HEK293 (cell line): Measurements from ENCODE around the gene IRS2.

Experiments used
- CTCF ChIA-PET: fragments of 350-600 bp; formaldehyde crosslinking; extraction: SDS; loops from one replicate; lab custom pipeline; 2021; ENCODE audit warnings: antibody characterized with exemption; lab: Yijun Ruan, JAX
- POLR2A ChIA-PET: fragments of 300-600 bp; formaldehyde crosslinking; extraction: SDS; loops from one replicate; lab custom pipeline; 2020; ENCODE audit warnings: antibody characterized with exemption, inconsistent platforms; lab: Yijun Ruan, JAX
- H3K27ac ChIP-seq: fragments of 200-500 bp; sonication (Bioruptor generic); 2 replicates; pipeline ENCODE4 v1.5.1; 2014; ENCODE audit warnings: low read depth, low read length, control low read depth, inconsistent platforms; ENCODE audit errors: extremely low read depth
- H3K36me3 ChIP-seq, 2 experiments: fragments of 200-500 bp in 1 of 2; sonication (Bioruptor generic) in 1 of 2; 1 replicate in 1 of 2; 2 replicates in 1 of 2; pipeline ENCODE4 v1.5.1; 2014 to 2017; ENCODE audit warnings: inconsistent platforms in 2 of 2, low read length in 2 of 2; ENCODE audit not compliant: control insufficient read depth in 2 of 2, insufficient read depth in 1 of 2
- H3K4me1 ChIP-seq: fragments of 200-500 bp; sonication (Bioruptor generic); 2 replicates; pipeline ENCODE4 v1.5.1; 2014; ENCODE audit warnings: mild to moderate bottlenecking, low read length, inconsistent platforms; ENCODE audit not compliant: control insufficient read depth, insufficient read depth
- H3K4me3 ChIP-seq: 2 replicates; pipeline ENCODE4 v1.5.1; 2011; ENCODE audit warnings: low read depth, mild to moderate bottlenecking, control low read depth, low read length, moderate library complexity
- H3K9me3 ChIP-seq: fragments of 200-500 bp; sonication (Bioruptor generic); 2 replicates; pipeline ENCODE4 v1.5.1; 2014; ENCODE audit warnings: low read depth, low read length, inconsistent platforms; ENCODE audit not compliant: control insufficient read depth, insufficient read depth
- BCL11B ChIP-seq: fragments of 450-650 bp; formaldehyde crosslinking; IDR thresholded peaks from 2 replicates; pipeline ENCODE4 v1.5.1; 2016; ENCODE audit warnings: low read depth, missing biosample characterization, missing genetic modification characterization
- FEZF1 ChIP-seq: fragments of 450-650 bp; formaldehyde crosslinking; IDR thresholded peaks from 2 replicates; pipeline ENCODE4 v1.5.1; 2016; ENCODE audit warnings: missing biosample characterization, missing genetic modification characterization
- GLIS1 ChIP-seq: fragments of 450-650 bp; formaldehyde crosslinking; IDR thresholded peaks from 2 replicates; pipeline ENCODE4 v1.5.1; 2016; ENCODE audit warnings: missing biosample characterization, missing genetic modification characterization
- GLIS2 ChIP-seq: fragments of 450-650 bp; formaldehyde crosslinking; IDR thresholded peaks from 2 replicates; pipeline ENCODE4 v1.5.1; 2016; ENCODE audit warnings: missing biosample characterization, missing genetic modification characterization
- KLF10 ChIP-seq: fragments of 450-650 bp; IDR thresholded peaks from 2 replicates; pipeline ENCODE4 v1.5.1; 2018; ENCODE audit warnings: missing biosample characterization, mild to moderate bottlenecking, missing genetic modification characterization
- KLF16 ChIP-seq: fragments of 450-650 bp; formaldehyde crosslinking; IDR thresholded peaks from 2 replicates; pipeline ENCODE4 v1.5.1; 2017; ENCODE audit warnings: missing biosample characterization, missing genetic modification characterization
- KLF9 ChIP-seq: fragments of 450-650 bp; formaldehyde crosslinking; IDR thresholded peaks from 2 replicates; pipeline ENCODE4 v1.5.1; 2016; ENCODE audit warnings: missing biosample characterization, missing genetic modification characterization, low read depth
- PATZ1 ChIP-seq: fragments of 450-650 bp; formaldehyde crosslinking; IDR thresholded peaks from 2 replicates; pipeline ENCODE4 v1.5.1; 2016; ENCODE audit warnings: missing biosample characterization, missing genetic modification characterization
- PBX3 ChIP-seq: sonication (generic); formaldehyde crosslinking; IDR thresholded peaks from 2 replicates; pipeline ENCODE4 v1.8.1; 2022; ENCODE audit warnings: mild to moderate bottlenecking, moderate library complexity, missing genetic modification reagents
- ZBTB21 ChIP-seq: fragments of 450-650 bp; formaldehyde crosslinking; IDR thresholded peaks from 2 replicates; pipeline ENCODE4 v1.5.1; 2017; ENCODE audit warnings: missing biosample characterization, missing genetic modification characterization
- ZNF10 ChIP-seq: fragments of 450-650 bp; formaldehyde crosslinking; IDR thresholded peaks from 2 replicates; pipeline ENCODE4 v1.5.1; 2017; ENCODE audit warnings: missing biosample characterization, missing genetic modification characterization
- ZNF121 ChIP-seq: fragments of 450-650 bp; formaldehyde crosslinking; IDR thresholded peaks from 2 replicates; pipeline ENCODE4 v1.5.1; 2016; ENCODE audit warnings: missing biosample characterization, missing genetic modification characterization
- ZNF133 ChIP-seq: fragments of 450-650 bp; formaldehyde crosslinking; IDR thresholded peaks from 2 replicates; pipeline ENCODE4 v1.5.1; 2016; ENCODE audit warnings: missing biosample characterization, missing genetic modification characterization
- ZNF214 ChIP-seq: fragments of 450-650 bp; formaldehyde crosslinking; IDR thresholded peaks from 2 replicates; pipeline ENCODE4 v1.5.1; 2017; ENCODE audit warnings: missing biosample characterization, mild to moderate bottlenecking, missing genetic modification characterization, borderline replicate concordance
- ZNF248 ChIP-seq: fragments of 450-650 bp; formaldehyde crosslinking; IDR thresholded peaks from 2 replicates; pipeline ENCODE4 v1.5.1; 2017; ENCODE audit warnings: missing biosample characterization, missing genetic modification characterization
- ZNF600 ChIP-seq: fragments of 450-650 bp; formaldehyde crosslinking; IDR thresholded peaks from 2 replicates; pipeline ENCODE4 v1.5.1; 2016; ENCODE audit warnings: missing biosample characterization, missing genetic modification characterization
- ZNF704 ChIP-seq: fragments of 450-650 bp; formaldehyde crosslinking; IDR thresholded peaks from 2 replicates; pipeline ENCODE4 v1.5.1; 2016; ENCODE audit warnings: missing biosample characterization, missing genetic modification characterization
- ZSCAN5A ChIP-seq: fragments of 450-650 bp; formaldehyde crosslinking; IDR thresholded peaks from 2 replicates; pipeline ENCODE4 v1.5.1; 2016; ENCODE audit warnings: missing biosample characterization, missing genetic modification characterization
- TF ChIP-seq, protein P1 (sequence below): fragments of 450-650 bp; formaldehyde crosslinking; IDR thresholded peaks from 2 replicates; pipeline ENCODE4 v1.5.1; 2016; ENCODE audit warnings: missing biosample characterization, missing genetic modification characterization
- TF ChIP-seq, protein P2 (sequence below): fragments of 450-650 bp; formaldehyde crosslinking; IDR thresholded peaks from 2 replicates; pipeline ENCODE4 v1.5.1; 2016; ENCODE audit warnings: missing biosample characterization, missing genetic modification characterization
- TF ChIP-seq, protein P3 (sequence below): fragments of 450-650 bp; formaldehyde crosslinking; IDR thresholded peaks from 2 replicates; pipeline ENCODE4 v1.5.1; 2016; ENCODE audit warnings: missing biosample characterization, missing genetic modification characterization

Gene IRS2, protein sequence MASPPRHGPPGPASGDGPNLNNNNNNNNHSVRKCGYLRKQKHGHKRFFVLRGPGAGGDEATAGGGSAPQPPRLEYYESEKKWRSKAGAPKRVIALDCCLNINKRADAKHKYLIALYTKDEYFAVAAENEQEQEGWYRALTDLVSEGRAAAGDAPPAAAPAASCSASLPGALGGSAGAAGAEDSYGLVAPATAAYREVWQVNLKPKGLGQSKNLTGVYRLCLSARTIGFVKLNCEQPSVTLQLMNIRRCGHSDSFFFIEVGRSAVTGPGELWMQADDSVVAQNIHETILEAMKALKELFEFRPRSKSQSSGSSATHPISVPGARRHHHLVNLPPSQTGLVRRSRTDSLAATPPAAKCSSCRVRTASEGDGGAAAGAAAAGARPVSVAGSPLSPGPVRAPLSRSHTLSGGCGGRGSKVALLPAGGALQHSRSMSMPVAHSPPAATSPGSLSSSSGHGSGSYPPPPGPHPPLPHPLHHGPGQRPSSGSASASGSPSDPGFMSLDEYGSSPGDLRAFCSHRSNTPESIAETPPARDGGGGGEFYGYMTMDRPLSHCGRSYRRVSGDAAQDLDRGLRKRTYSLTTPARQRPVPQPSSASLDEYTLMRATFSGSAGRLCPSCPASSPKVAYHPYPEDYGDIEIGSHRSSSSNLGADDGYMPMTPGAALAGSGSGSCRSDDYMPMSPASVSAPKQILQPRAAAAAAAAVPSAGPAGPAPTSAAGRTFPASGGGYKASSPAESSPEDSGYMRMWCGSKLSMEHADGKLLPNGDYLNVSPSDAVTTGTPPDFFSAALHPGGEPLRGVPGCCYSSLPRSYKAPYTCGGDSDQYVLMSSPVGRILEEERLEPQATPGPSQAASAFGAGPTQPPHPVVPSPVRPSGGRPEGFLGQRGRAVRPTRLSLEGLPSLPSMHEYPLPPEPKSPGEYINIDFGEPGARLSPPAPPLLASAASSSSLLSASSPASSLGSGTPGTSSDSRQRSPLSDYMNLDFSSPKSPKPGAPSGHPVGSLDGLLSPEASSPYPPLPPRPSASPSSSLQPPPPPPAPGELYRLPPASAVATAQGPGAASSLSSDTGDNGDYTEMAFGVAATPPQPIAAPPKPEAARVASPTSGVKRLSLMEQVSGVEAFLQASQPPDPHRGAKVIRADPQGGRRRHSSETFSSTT (N-terminal part only)

DNA sequence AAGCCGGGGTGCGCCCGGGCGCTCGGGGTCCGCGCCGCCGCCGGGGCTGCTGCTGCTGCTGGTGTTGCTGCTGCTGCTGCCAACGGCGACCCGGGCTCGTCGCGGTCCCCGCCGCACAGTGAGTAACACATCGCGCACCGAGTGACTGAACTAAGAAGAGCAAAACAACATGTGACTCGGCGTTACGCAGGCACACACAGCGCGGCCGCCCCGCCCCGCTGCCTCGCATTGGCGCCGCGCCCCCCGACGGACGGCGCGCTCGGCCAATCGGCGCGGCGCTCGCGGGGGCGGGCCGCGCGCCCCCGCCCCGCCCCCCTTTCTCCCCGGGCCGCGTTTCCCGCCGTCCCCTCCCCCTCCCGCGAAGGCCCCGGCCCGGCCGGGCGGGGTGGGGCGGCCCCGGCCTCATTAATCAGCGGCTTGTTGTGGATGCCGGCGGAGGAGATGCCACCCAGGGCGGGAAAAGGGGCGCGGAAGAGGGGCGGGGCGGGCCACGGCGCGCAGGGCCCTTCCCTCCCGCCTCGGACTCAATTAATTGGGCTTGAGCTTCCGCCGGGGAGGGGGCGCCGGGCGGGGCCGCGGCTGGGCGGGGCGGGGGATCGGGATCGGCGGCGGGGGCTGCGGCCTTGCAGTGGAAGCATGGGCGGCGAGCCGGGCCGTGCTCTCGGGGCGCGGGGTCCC lies at the start of gene IRS2:
IRS2 (minus strand) TSS at position 127 of the 678 bp plus-strand sequence. CDS start 530 bp downstream, outside the sequence.
- peaks cover 13% of the 10 kb centered on the region for H3K4me1 ChIP-seq
- peak within 1 kb of the TSS; percentile 73 for H3K4me3 ChIP-seq
- no peaks in the 10 kb centered on the region for H3K9me3 ChIP-seq
- CTCF ChIA-PET, result no interaction called here
- POLR2A ChIA-PET, result no interaction called here
- peak within 1 kb of the TSS; percentile 92 for H3K27ac ChIP-seq
- peaks cover 0 to 24% of the 10 kb centered on the region in 2 experiments; a peak in 1 of 3 replicates for H3K36me3 ChIP-seq
- TF ChIP-seq PATZ1 (tag by site-specific recombination) (peak; percentile 57; the same call in 1 of the 2 replicates), PBX3 (CRISPR knock-in tag) (peak; percentile 80), ZNF214 (tag by site-specific recombination) (no peak), ZSCAN5A (no peak), BCL11B (tag by site-specific recombination) (peak; percentile 54; the same call in 1 of the 2 replicates), KLF10 (tag by site-specific recombination) (peak; percentile 95), ZNF600 (tag by site-specific recombination) (peak; percentile 22; the same call in 1 of the 2 replicates), KLF16 (no peak), ZNF704 (tag by site-specific recombination) (no peak), GLIS2 (tag by site-specific recombination) (peak; percentile 79), ZNF133 (tag by site-specific recombination) (no peak), FEZF1 (tag by site-specific recombination) (0 out of 2 replicates have a peak, but pooled peaks have one; percentile 19), ZNF248 (tag by site-specific recombination) (no peak), KLF9 (peak; percentile 70; the same call in 1 of the 2 replicates), ZNF121 (tag by site-specific recombination) (no peak), ZBTB21 (tag by site-specific recombination) (no peak), GLIS1 (tag by site-specific recombination) (peak; percentile 73), ZNF10 (no peak)
- TF ChIP-seq, protein P1, sequence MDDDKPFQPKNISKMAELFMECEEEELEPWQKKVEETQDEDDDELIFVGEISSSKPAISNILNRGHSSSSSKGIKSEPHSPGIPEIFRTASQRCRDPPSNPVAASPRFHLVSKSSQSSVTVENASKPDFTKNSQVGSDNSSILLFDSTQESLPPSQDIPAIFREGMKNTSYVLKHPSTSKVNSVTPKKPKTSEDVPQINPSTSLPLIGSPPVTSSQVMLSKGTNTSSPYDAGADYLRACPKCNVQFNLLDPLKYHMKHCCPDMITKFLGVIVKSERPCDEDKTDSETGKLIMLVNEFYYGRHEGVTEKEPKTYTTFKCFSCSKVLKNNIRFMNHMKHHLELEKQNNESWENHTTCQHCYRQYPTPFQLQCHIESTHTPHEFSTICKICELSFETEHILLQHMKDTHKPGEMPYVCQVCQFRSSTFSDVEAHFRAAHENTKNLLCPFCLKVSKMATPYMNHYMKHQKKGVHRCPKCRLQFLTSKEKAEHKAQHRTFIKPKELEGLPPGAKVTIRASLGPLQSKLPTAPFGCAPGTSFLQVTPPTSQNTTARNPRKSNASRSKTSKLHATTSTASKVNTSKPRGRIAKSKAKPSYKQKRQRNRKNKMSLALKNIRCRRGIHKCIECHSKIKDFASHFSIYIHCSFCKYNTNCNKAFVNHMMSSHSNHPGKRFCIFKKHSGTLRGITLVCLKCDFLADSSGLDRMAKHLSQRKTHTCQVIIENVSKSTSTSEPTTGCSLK (tag by site-specific recombination), result no peak
- TF ChIP-seq, protein P2, sequence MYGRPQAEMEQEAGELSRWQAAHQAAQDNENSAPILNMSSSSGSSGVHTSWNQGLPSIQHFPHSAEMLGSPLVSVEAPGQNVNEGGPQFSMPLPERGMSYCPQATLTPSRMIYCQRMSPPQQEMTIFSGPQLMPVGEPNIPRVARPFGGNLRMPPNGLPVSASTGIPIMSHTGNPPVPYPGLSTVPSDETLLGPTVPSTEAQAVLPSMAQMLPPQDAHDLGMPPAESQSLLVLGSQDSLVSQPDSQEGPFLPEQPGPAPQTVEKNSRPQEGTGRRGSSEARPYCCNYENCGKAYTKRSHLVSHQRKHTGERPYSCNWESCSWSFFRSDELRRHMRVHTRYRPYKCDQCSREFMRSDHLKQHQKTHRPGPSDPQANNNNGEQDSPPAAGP (tag by site-specific recombination), result 0 out of 2 replicates have a peak, but pooled peaks have one; percentile 53
- TF ChIP-seq, protein P3, sequence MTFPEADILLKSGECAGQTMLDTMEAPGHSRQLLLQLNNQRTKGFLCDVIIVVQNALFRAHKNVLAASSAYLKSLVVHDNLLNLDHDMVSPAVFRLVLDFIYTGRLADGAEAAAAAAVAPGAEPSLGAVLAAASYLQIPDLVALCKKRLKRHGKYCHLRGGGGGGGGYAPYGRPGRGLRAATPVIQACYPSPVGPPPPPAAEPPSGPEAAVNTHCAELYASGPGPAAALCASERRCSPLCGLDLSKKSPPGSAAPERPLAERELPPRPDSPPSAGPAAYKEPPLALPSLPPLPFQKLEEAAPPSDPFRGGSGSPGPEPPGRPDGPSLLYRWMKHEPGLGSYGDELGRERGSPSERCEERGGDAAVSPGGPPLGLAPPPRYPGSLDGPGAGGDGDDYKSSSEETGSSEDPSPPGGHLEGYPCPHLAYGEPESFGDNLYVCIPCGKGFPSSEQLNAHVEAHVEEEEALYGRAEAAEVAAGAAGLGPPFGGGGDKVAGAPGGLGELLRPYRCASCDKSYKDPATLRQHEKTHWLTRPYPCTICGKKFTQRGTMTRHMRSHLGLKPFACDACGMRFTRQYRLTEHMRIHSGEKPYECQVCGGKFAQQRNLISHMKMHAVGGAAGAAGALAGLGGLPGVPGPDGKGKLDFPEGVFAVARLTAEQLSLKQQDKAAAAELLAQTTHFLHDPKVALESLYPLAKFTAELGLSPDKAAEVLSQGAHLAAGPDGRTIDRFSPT (tag by site-specific recombination), result peak; percentile 61; the same call in 1 of the 2 replicates
